GM21526 (cell line): Measurements from ENCODE around the gene DPEP1.
"Not testable (repeated sequence)": the region's sequence is repeated elsewhere in the genome, so short reads cannot be mapped to it uniquely, and the experiment has no call there.

Source experiments
- ATAC-seq: cut with Tn5 transposase; IDR thresholded peaks from one replicate; pipeline ENCODE4 v1.9.1; 2021; ENCODE audit warnings: moderate library complexity; ENCODE audit not compliant: unreplicated experiment, low FRiP score

Gene DPEP1

GRCh38 chr16:89615596-89616090, 2.2 kb downstream of the DPEP1 start:
- no peak for ATAC-seq

DNA sequence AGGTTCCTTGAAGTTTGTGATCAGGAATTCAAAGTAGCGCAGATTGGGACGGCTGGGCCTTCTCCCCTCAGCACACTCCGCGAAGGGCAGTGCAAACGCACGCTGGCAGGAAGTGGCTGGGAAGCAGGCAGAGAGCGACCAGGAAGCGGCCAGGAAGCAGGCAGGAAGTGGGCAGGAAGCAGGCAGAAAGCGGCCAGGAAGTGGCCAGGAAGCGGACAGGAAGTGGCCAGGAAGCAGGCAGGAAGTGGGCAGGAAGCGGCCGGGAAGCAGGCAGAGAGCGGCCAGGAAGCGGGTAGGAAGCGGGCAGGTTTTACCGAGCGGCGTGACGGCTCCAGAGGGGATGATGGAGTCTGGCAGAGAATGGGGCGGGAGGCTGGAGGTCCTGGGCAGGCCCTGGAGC, 3.2 kb downstream of the DPEP1 start:
- ATAC-seq = no peak

DNA sequence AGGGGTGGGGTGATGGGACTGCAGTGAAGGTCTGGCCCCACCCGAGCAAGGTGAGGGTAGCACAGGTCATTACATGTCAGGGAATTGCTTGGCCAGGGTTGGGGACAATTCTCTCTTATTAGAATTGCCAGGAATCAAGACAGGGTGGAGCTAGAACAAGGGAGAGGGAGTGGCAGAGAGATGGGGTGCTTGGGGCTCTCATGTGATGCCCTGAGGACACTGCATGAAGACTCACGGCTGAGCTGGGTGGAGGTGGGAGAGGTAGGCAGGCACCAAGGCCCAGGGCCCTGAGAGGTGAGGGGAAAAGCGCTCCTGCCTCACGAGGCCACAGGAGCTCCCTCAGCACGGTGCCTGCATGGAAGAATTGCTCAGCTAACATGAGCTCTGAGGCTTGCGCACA, 3.6 kb downstream of the DPEP1 start:
- ATAC-seq = no peak

- ATAC-seq = no peak
Measured at GRCh38 chr16:89618109-89618998, 4.9 kb downstream of the DPEP1 start.

DNA sequence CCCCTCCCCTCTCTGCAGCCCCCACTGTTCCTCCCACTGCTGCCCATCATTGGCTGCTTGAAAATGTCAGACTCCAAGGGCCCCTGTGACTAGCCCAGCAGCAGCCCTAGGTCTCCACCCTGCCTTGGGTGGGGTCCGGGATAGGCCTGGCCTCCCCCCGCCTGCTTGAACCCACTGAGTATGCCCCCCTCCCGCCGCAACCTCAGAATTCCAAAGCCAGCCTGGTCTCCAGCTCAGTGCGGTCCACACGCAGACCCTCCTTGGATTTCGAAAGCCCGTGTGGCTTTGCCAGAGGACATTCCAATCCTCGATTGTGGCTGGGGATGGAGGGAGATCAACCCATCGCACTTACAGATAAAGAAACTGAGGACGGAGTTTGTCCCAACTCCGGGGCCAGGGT, 6.4 kb downstream of the DPEP1 start:
- ATAC-seq = no peak

DNA sequence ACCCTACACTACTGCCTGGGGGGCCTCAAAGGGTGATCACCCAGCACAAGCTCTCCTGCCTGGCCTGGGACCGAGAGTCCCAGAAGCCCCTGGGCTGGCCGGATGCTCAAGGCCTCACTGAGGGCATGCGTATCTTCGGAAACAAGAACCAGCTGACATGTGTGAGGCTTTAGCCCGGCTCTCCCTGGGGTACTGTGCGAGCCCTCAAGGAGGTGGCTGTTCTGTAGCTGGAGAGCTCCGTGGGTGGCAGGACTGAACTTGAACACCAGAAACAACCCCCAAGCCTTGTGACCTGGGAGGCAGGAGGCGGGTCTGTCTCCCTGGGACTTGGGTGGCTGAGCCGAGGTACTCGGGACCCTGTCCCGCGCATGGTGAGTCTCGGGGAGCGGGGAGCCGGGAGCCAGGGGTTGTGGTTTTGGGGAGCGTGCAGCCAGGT, 7.0 kb downstream of the DPEP1 start:
- no peak for ATAC-seq

DNA sequence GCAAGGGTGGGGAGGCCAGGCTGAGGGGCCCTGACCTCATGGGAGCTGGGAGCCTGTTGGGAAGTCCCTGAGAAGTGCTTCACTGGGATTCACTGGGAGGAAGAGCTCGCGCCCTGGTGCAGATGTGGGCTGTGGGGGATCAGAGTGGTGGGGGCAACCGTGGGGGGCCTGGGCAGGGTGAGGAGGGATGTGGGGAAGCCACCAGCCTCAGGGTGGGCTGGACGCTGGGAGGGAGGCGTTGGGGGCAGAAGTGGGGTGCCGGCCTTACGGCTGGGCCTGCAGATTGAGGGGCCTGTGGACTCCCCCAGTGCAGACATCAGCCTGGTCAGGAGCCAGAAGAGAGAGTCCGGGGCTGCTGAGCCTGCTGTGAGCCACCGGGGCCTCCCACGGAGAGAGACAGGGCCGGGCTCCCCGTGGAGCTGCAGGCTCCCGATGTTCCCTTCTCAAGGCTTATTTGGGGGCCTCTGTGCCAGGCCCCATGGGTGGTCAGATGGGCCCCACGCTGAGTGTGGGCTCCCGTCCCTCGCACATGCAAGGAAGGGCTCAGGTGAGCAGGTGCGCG, 7.8 kb downstream of the DPEP1 start:
- ATAC-seq = no peak

- ATAC-seq = no peak
Measured at GRCh38 chr16:89621698-89622409, 8.4 kb downstream of the DPEP1 start.

GRCh38 chr16:89623511-89624261, 10.2 kb downstream of the DPEP1 start:
- ATAC-seq = no peak

- ATAC-seq = no peak
Measured at GRCh38 chr16:89624777-89625761, 11.6 kb downstream of the DPEP1 start.

DNA sequence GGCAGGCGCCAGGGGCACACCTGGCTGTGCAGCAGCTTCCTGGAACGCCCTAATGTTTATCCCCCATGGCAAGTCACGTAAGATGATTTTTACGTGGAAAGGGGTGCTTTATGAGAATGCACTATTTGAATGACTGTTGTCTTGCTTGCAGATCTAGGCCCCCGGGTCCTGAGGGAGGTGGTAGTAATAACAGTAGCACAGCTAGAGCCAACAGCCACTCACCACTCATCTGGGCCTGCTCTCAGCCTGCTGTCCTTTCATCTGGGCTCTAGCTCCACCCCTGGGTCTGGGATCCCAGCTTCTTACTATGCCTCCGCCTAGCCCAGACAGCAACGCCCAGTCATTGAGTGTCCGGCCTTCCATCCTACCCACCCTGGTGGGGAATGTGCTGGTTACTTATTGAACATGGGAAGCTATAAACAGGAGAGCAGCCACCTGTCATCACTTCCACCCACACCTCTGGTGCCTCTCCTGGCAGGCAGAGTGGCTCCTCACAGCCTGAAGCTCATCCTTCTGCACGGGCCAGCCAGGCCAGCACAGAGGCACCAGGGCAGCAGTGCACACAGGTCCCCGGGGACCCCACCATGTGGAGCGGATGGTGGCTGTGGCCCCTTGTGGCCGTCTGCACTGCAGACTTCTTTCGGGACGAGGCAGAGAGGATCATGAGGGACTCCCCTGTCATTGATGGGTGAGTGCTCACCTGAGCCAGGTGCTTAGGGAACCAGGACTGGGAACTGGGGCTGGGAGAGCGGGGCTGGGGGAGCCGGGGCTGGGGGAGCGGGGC, 16.6 kb downstream of the DPEP1 start:
- no peak for ATAC-seq

DNA sequence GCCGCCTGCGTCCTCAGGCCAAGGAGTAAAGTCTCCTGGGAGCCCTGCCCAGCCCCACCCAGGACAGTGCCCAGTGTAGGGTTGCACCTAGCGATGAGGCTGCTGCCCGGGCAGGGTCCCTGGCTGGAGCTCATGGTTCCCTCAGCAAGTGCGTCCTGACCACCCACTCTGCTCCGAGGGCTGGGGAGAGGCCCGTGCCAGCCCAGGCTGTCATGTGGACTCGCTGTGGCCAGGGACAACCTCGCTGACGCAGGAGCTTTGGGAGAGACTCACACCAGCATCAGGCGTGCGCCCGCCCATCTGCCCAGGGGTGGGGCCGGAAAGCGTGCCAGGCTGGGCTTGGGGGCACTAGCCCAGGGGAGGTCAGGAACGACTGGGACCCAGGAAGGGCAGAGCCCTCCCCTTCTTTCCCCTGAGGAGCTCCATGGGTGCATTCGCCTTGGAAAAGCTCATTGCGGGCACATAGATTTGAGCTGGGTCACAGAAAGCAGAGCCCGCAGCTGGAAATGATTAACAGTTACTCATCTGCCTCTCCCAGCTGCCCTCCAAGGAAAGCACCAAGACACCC, 19.7 kb downstream of the DPEP1 start:
- no peak for ATAC-seq

DNA sequence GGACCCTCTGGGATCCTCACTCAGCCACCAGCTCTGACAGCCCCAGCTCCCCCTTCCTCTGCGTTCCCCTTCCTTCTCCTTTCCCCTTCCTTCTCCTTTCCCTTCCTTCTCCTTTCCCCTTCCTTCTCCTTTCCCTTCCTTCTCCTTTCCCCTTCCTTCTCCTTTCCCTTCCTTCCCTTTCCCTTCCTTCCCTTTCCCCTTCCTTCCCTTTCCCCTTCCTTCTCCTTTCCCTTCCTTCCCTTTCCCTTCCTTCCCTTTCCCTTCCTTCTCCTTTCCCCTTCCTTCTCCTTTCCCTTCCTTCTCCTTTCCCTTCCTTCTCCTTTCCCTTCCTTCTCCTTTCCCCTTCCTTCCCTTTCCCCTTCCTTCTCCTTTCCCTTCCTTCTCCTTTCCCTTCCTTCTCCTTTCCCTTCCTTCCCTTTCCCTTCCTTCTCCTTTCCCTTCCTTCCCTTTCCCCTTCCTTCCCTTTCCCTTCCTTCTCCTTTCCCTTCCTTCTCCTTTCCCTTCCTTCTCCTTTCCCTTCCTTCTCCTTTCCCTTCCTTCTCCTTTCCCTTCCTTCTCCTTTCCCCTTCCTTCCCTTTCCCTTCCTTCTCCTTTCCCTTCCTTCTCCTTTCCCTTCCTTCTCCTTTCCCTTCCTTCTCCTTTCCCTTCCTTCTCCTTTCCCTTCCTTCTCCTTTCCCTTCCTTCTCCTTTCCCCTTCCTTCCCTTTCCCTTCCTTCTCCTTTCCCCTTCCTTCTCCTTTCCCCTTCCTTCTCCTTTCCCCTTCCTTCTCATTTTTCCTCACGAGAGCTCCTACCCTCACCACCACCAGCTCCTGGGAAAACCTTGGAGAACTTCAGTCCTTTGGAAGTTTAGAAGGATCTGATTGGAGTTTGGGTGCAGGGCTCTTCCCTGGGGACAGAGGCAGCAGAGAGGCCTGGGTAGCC, 21.3 kb downstream of the DPEP1 start:
- not testable (repeated sequence) for ATAC-seq

DNA sequence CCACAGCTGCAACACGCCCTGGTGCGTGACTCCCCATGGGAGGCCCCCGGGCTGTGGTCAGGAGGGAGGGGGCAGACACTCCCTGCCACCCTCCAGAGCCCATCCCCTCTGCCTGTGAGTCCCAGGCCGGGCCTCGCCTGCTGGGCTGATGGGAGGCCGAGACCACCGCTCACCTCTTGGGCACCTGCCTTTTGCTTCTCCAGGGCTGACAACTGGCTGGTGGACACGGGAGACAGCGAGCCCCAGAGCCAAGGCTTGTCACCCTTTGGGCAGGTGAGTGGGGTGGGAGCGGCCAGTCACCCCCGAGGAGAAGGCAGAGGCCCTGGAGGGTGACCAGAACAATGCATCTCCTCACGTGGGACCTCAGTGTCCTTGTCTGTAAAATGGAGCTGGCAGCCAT, 23.2 kb downstream of the DPEP1 start:
- ATAC-seq = no peak

DNA sequence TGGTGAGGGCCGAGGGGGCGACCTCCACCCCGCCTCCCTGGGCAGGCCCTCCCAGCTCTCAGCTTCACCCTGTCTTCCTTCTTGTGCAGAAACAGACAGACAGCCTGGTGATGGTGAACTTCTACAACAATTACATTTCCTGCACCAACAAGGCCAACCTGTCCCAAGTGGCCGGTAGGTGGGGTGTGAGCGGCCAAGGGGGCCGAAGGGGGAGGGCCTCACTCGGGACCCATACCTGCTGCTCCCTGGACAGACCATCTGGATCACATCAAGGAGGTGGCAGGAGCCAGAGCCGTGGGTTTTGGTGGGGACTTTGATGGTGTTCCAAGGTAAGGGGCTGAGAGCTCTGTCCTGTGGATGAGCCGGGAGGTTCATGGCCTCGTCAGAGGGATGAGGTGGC, 23.9 kb downstream of the DPEP1 start:
- no peak for ATAC-seq

GRCh38 chr16:89638455-89638854, 25.0 kb downstream of the DPEP1 start:
- no peak for ATAC-seq

DNA sequence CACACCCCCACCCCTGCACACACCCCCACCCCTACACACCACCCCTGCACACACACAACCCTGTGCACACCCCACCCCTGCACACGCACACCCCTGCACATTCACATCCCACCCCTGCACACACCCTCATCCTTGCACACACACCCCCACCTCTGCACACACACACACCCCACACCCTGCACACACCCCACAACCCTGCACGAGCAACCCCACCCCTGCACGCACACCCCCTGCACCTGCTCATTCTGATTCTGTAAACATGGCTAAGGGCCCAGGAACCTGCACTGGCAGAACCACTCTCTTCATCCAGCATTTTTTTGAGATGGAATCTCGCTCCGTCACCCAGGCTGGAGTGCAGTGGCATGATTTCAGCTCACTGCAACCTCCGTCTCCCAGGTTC, 25.9 kb downstream of the DPEP1 start:
- ATAC-seq = no peak
